ENCODE measurements around the gene SHC3.

DNA sequence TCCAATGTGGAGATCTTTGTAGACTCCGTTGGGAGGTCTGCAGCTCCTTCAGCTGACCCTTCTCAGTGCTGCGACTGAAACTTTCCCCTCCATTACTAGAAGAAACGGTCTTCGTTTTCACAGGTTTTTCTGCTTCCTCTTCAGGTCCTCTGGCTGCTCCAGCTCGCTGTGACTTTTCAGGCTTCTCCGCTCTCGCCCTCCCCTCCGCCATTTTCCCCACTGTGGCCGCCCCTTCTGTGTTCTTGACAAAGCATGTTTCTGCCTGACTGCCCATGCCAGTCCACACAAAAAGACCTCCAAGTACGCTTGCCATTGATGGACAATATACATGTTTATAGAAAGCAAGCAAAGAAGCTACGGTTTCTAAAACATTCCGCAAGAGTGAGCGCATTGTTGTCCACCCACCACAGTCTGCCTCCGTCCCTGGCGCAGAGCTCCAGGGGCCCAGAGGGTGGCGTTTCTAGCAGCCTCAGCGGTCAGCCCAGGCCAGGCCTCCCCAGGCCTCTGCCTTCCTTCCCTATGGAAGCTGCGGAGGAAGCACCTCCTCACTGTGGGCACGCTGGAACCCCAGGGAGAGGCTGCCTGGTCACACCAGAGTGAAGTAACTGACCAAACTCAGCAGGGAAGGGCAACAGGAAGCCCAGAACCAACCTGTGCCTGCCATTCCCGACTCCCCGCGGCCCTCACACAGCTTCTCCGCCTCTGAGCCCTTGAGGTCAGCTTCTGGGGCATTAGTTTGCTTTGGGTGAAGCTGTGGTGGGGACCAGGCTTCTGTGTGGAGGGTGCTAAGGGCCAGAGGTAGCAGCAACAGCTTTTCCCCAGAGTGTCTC is 207.3 kb downstream of the SHC3 start:
- TF ChIP-seq, protein P1, sequence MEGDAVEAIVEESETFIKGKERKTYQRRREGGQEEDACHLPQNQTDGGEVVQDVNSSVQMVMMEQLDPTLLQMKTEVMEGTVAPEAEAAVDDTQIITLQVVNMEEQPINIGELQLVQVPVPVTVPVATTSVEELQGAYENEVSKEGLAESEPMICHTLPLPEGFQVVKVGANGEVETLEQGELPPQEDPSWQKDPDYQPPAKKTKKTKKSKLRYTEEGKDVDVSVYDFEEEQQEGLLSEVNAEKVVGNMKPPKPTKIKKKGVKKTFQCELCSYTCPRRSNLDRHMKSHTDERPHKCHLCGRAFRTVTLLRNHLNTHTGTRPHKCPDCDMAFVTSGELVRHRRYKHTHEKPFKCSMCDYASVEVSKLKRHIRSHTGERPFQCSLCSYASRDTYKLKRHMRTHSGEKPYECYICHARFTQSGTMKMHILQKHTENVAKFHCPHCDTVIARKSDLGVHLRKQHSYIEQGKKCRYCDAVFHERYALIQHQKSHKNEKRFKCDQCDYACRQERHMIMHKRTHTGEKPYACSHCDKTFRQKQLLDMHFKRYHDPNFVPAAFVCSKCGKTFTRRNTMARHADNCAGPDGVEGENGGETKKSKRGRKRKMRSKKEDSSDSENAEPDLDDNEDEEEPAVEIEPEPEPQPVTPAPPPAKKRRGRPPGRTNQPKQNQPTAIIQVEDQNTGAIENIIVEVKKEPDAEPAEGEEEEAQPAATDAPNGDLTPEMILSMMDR (conservative IDR thresholded peaks at IDR 0.05 in 1 of 2, IDR thresholded peaks at IDR 0.05 in 1 of 2; ENCODE audit: extremely low read depth in 1 of 2, insufficient read depth in 1 of 2, low read depth in 1 of 2, low read length in 2 of 2) = no peak
- TF ChIP-seq EZH2 (IDR thresholded peaks at IDR 0.05; ENCODE audit: borderline replicate concordance, low read length) = no peak

Measured in mammary epithelial cell (primary cell).